BJ (cell line): ENCODE data around the gene SSB. TPM values are rescaled to one million over a fixed set of nuclear protein-coding genes. Genes with fewer than 3 reads are reported as not detected.
"Not testable (repeated sequence)": the region's sequence is repeated elsewhere in the genome, so short reads cannot be mapped to it uniquely, and the experiment has no call there.

Experiments used
- CTCF ChIA-PET: fragments of 350-600 bp; formaldehyde crosslinking; extraction: SDS; loops from one replicate; lab custom pipeline; 2021; ENCODE audit warnings: antibody characterized with exemption, inconsistent platforms; lab: Yijun Ruan, JAX
- POLR2A ChIA-PET: fragments of 300-600 bp; sonication (Branson Sonifier 250); formaldehyde crosslinking; extraction: SDS; loops from one replicate; lab custom pipeline; 2021; ENCODE audit warnings: antibody characterized with exemption; lab: Charles Lee
- DNase-seq: peaks from one replicate; pipeline ENCODE4 v3.0.0-alpha.2; 2011; ENCODE audit warnings: low read depth
- H3K27me3 ChIP-seq: 2 replicates; pipeline ENCODE4 v1.6.0; 2011; ENCODE audit warnings: low read length; ENCODE audit not compliant: control insufficient read depth, insufficient read depth
- H3K36me3 ChIP-seq: 2 replicates; pipeline ENCODE4 v1.5.1; 2011; ENCODE audit warnings: low read length; ENCODE audit not compliant: control insufficient read depth, insufficient read depth
- H3K4me3 ChIP-seq: 2 replicates; pipeline ENCODE4 v1.5.1; 2011; ENCODE audit warnings: low read depth, mild to moderate bottlenecking, control low read depth, low read length
- CTCF ChIP-seq: IDR thresholded peaks from 2 replicates; pipeline ENCODE4 v1.5.1; 2011; ENCODE audit warnings: low read depth, mild to moderate bottlenecking, control low read depth, inconsistent platforms, low read length, moderate library complexity; ENCODE audit not compliant: insufficient read depth
- polyA plus RNA-seq: library from polyadenylated mRNA; depleted of rRNA; stranded (reverse); fragments of >200 nt; gene quantifications from 2 replicates; pipeline ENCODE4 v1.2.3, GENCODE V29; 2011

Gene SSB
- polyA plus RNA-seq, 1 experiment = 35.8 TPM

- Histone ChIP-seq H3K36me3 (no peaks in the 10 kb centered on the region), H3K27me3 (no peaks in the 10 kb centered on the region), H3K4me3 (no peak overlapping the region)
- TF ChIP-seq CTCF = no peak
- DNase-seq = no peak
- POLR2A ChIA-PET = no interaction called here
- CTCF ChIA-PET = no interaction called here
These were observed 46.3 kb downstream of the SSB start for GRCh38 chr2:169845016-169845415.

- H3K4me3 ChIP-seq, DNase-seq, CTCF ChIA-PET, H3K36me3 ChIP-seq, H3K27me3 ChIP-seq: not testable (repeated sequence)
- POLR2A ChIA-PET = interaction anchor here (0.7 to 1.0 kb wide), 2 partner anchors 9 to 219 kb away, joined by 4 to 10 read pairs; no protein-coding TSS in a partner anchor
These were observed 50.5 kb downstream of the SSB start for GRCh38 chr2:169848959-169849693.

GRCh38 chr2:169849710-169850109 lies 51.0 kb downstream of the SSB start:
- no peak for DNase-seq
- Histone ChIP-seq H3K36me3 (no peaks in the 10 kb centered on the region), H3K27me3 (no peaks in the 10 kb centered on the region), H3K4me3 (no peak overlapping the region)
- POLR2A ChIA-PET = interaction anchor here (0.7 to 1.0 kb wide), 2 partner anchors 9 to 219 kb away, joined by 4 to 10 read pairs; no protein-coding TSS in a partner anchor
- CTCF ChIA-PET = no interaction called here
- TF ChIP-seq CTCF = no peak

- no peaks in the 10 kb centered on the region for H3K36me3 ChIP-seq
- no peak for TF ChIP-seq CTCF
- ChIA-PET POLR2A (no interaction called here), CTCF (interaction anchor here (0.6 to 0.9 kb wide), 3 partner anchors 26 to 56 kb away, joined by 3 read pairs; partner anchors contain the start of gene UBR3)
- no peak overlapping the region for H3K4me3 ChIP-seq
- no peaks in the 10 kb centered on the region for H3K27me3 ChIP-seq
- DNase-seq = no peak
These were observed 54.5 kb downstream of the SSB start for GRCh38 chr2:169853041-169853668.

- H3K36me3 ChIP-seq, POLR2A ChIA-PET, H3K4me3 ChIP-seq, CTCF ChIA-PET, DNase-seq, H3K27me3 ChIP-seq: not testable (repeated sequence)
These were observed 56.9 kb downstream of the SSB start for GRCh38 chr2:169855281-169856258.
